ENCODE results near the gene FPR2. TPM values are rescaled to one million over a fixed set of nuclear protein-coding genes. Genes with fewer than 3 reads are reported as not detected.
"Not testable (repeated sequence)": the region's sequence is repeated elsewhere in the genome, so short reads cannot be mapped to it uniquely, and the experiment has no call there.

FPR2 gene
- polyA plus RNA-seq, 3 donors, result 0.26 to 0.38 (median 0.33) TPM

GRCh38 chr19:51737924-51738323 is 23.1 kb upstream of the FPR2 start:
- DNase-seq (ENCODE audit: extremely low read depth in 1 of 11, low read depth in 9 of 11, low spot score in 4 of 11), result no peak

- DNase-seq (ENCODE audit: extremely low read depth in 1 of 11, low read depth in 9 of 11, low spot score in 4 of 11), result not testable (repeated sequence)
These were observed 22.5 kb upstream of the FPR2 start for GRCh38 chr19:51738523-51738922.

GRCh38 chr19:51739466-51740213 is 21.3 kb upstream of the FPR2 start:
- DNase-seq (ENCODE audit: extremely low read depth in 1 of 11, low read depth in 9 of 11, low spot score in 4 of 11), result no peak

- DNase-seq (ENCODE audit: extremely low read depth in 1 of 11, low read depth in 9 of 11, low spot score in 4 of 11), result no peak
These were observed 20.6 kb upstream of the FPR2 start for GRCh38 chr19:51740356-51740755.

- no peak for DNase-seq (ENCODE audit: extremely low read depth in 1 of 11, low read depth in 9 of 11, low spot score in 4 of 11)
These were observed 18.2 kb upstream of the FPR2 start for GRCh38 chr19:51742789-51743188.

- DNase-seq (ENCODE audit: extremely low read depth in 1 of 11, low read depth in 9 of 11, low spot score in 4 of 11), result no peak
These were observed 17.6 kb upstream of the FPR2 start for GRCh38 chr19:51743405-51743804.

- no peak for DNase-seq (ENCODE audit: extremely low read depth in 1 of 11, low read depth in 9 of 11, low spot score in 4 of 11)
These were observed 14.2 kb upstream of the FPR2 start for GRCh38 chr19:51746731-51747130.

- DNase-seq (ENCODE audit: extremely low read depth in 1 of 11, low read depth in 9 of 11, low spot score in 4 of 11), result no peak
These were observed 11.0 kb upstream of the FPR2 start for GRCh38 chr19:51749979-51750378.

GRCh38 chr19:51750400-51751094 is 10.4 kb upstream of the FPR2 start:
- no peak for DNase-seq (ENCODE audit: extremely low read depth in 1 of 11, low read depth in 9 of 11, low spot score in 4 of 11)

GRCh38 chr19:51751655-51752054 is 9.3 kb upstream of the FPR2 start, which contains the start of gene FPR1:
Gene FPR1 (minus strand): TSS chr19:51751878. CDS start chr19:51746994, 4,884 bp downstream.
- DNase-seq (ENCODE audit: extremely low read depth in 1 of 11, low read depth in 9 of 11, low spot score in 4 of 11), result no peak

- no peak for DNase-seq (ENCODE audit: extremely low read depth in 1 of 11, low read depth in 9 of 11, low spot score in 4 of 11)
These were observed 6.9 kb upstream of the FPR2 start for GRCh38 chr19:51754109-51754508.

GRCh38 chr19:51754770-51755169 is 6.2 kb upstream of the FPR2 start:
- no peak for DNase-seq (ENCODE audit: extremely low read depth in 1 of 11, low read depth in 9 of 11, low spot score in 4 of 11)

- no peak for DNase-seq (ENCODE audit: extremely low read depth in 1 of 11, low read depth in 9 of 11, low spot score in 4 of 11)
These were observed 5.4 kb upstream of the FPR2 start for GRCh38 chr19:51755571-51755970.

- DNase-seq (ENCODE audit: extremely low read depth in 1 of 11, low read depth in 9 of 11, low spot score in 4 of 11), result no peak
These were observed 716 bp downstream of the FPR2 start for GRCh38 chr19:51761696-51762095.

GRCh38 chr19:51765086-51765485 is 4.1 kb downstream of the FPR2 start:
- DNase-seq (ENCODE audit: extremely low read depth in 1 of 11, low read depth in 9 of 11, low spot score in 4 of 11), result no peak

- DNase-seq (ENCODE audit: extremely low read depth in 1 of 11, low read depth in 9 of 11, low spot score in 4 of 11), result no peak
These were observed 5.5 kb downstream of the FPR2 start for GRCh38 chr19:51766461-51766860.

- DNase-seq (ENCODE audit: extremely low read depth in 1 of 11, low read depth in 9 of 11, low spot score in 4 of 11), result no peak
These were observed 10.6 kb downstream of the FPR2 start for GRCh38 chr19:51771376-51772130.

- no peak for DNase-seq (ENCODE audit: extremely low read depth in 1 of 11, low read depth in 9 of 11, low spot score in 4 of 11)
These were observed 12.0 kb downstream of the FPR2 start for GRCh38 chr19:51772977-51773376.

- not testable (repeated sequence) for DNase-seq (ENCODE audit: extremely low read depth in 1 of 11, low read depth in 9 of 11, low spot score in 4 of 11)
These were observed 15.6 kb downstream of the FPR2 start for GRCh38 chr19:51776561-51776960.
